CD4-positive, alpha-beta memory T cell (primary cell): Measurements from ENCODE around the gene MT1F. TPM values are rescaled to one million over a fixed set of nuclear protein-coding genes. Genes with fewer than 3 reads are reported as not detected.

Source experiments
- CTCF ChIA-PET: fragments of 350-600 bp; sonication (Branson Sonifier 250); formaldehyde crosslinking; loops from one replicate; lab custom pipeline; 2021; ENCODE audit warnings: inconsistent platforms; ENCODE audit not compliant: partially characterized antibody; lab: Charles Lee
- POLR2A ChIA-PET: fragments of 350-600 bp; sonication (Branson Sonifier 250); formaldehyde crosslinking; loops from one replicate; lab custom pipeline; 2021; ENCODE audit not compliant: partially characterized antibody; lab: Charles Lee
- DNase-seq, 5 donors: peaks; one replicate each; pipeline versions ENCODE4 v3.0.0 to v3.0.0-alpha.2; 2020 to 2022; ENCODE audit warnings: mixed read lengths in 1 of 5
- H3K27ac ChIP-seq: one replicate; pipeline ENCODE4 v1.7.0; 2013; ENCODE audit warnings: low read depth, low read length
- H3K27me3 ChIP-seq: 2 replicates; pipeline ENCODE4 v1.7.0; 2013; ENCODE audit warnings: mild to moderate bottlenecking, low read length, moderate library complexity; ENCODE audit not compliant: insufficient read depth
- H3K36me3 ChIP-seq: 2 replicates; pipeline ENCODE4 v1.7.0; 2013; ENCODE audit warnings: mild to moderate bottlenecking, low read length, moderate library complexity; ENCODE audit not compliant: insufficient read depth
- H3K4me1 ChIP-seq: 2 replicates; pipeline ENCODE4 v1.7.0; 2013; ENCODE audit warnings: mild to moderate bottlenecking, low read length, moderate library complexity; ENCODE audit not compliant: insufficient read depth
- H3K4me3 ChIP-seq, 2 donors: one replicate each; pipeline ENCODE4 v1.7.0; 2013; ENCODE audit warnings: low read length in 2 of 2, mild to moderate bottlenecking in 1 of 2
- H3K9me3 ChIP-seq, 2 donors: one replicate each; pipeline ENCODE4 v1.7.0; 2013; ENCODE audit warnings: low read length in 2 of 2, control low read depth in 1 of 2; ENCODE audit not compliant: control insufficient read depth in 1 of 2
- H3K27ac Mint-ChIP-seq, 7 donors: one replicate each; pipeline ENCODE4 v1.8.0; 2020 to 2021; ENCODE audit warnings: mixed read lengths in 7 of 7, mild to moderate bottlenecking in 6 of 7, inconsistent platforms in 3 of 7, moderate library complexity in 3 of 7
- H3K27me3 Mint-ChIP-seq, 2 donors: one replicate each; pipeline ENCODE4 v1.8.0; 2020 to 2021; ENCODE audit warnings: mixed read lengths in 2 of 2
- H3K36me3 Mint-ChIP-seq, 2 donors: one replicate each; pipeline ENCODE4 v1.8.0; 2020 to 2021; ENCODE audit warnings: mixed read lengths in 2 of 2, inconsistent platforms in 1 of 2, mild to moderate bottlenecking in 1 of 2
- H3K4me1 Mint-ChIP-seq, 4 donors: one replicate each; pipeline ENCODE4 v1.8.0; 2020 to 2021; ENCODE audit warnings: mixed read lengths in 4 of 4, mild to moderate bottlenecking in 1 of 4
- H3K4me3 Mint-ChIP-seq, 8 donors: one replicate each; pipeline ENCODE4 v1.8.0; 2020 to 2021; ENCODE audit warnings: mixed read lengths in 8 of 8, mild to moderate bottlenecking in 7 of 8, moderate library complexity in 6 of 8, inconsistent platforms in 3 of 8
- H3K9me3 Mint-ChIP-seq, 8 donors: one replicate each; pipeline ENCODE4 v1.8.0; 2020 to 2021; ENCODE audit warnings: mixed read lengths in 8 of 8, mild to moderate bottlenecking in 5 of 8, inconsistent platforms in 3 of 8, moderate library complexity in 1 of 8
- intact Hi-C: fragments of 100-400 bp; cut with micrococcal nuclease; formaldehyde crosslinking; loops from one replicate; pipeline ENCODE4 v1.15.1; 2023
- polyA plus RNA-seq, 2 donors: library from polyadenylated mRNA; unstranded; fragments of 300-500 nt; fragmentation: Illumina TruSeq; gene quantifications; one replicate each; pipeline ENCODE4 v1.2.3, GENCODE V29; 2021
- total RNA-seq, 2 experiments: library from RNA; stranded (reverse); gene quantifications; one replicate each; pipeline ENCODE4 v1.2.3, GENCODE V29; 2021

Gene MT1F
- total and polyA plus RNA-seq, 4 experiments from 2014 or later, result 8.3 to 28.9 (median 12.5) TPM

GRCh38 chr16:56675685-56676210 is 18.0 kb downstream of the MT1F start:
- Histone ChIP-seq H3K9me3 (no peaks in the 10 kb centered on the region), H3K36me3 (no peaks in the 10 kb centered on the region), H3K4me3 (no peak overlapping the region), H3K27ac (no peak overlapping the region), H3K27me3 (no peaks in the 10 kb centered on the region), H3K4me1 (peaks cover 9% of the 10 kb centered on the region)
- Mint-ChIP-seq H3K27me3 (peaks cover 7 to 27% of the 10 kb centered on the region in 2 donors), H3K4me1 (peaks cover 7 to 13% (median 8%) of the 10 kb centered on the region in 4 donors), H3K27ac (peak overlapping the region in 5 of 7 donors; percentile 30 to 84 (median 39)), H3K36me3 (no peaks in the 10 kb centered on the region), H3K9me3 (no peaks in the 10 kb centered on the region), H3K4me3 (peak overlapping the region; percentile 73 to 83 (median 78))
- DNase-seq, result peak in 4 of 5 donors; percentile 25 to 68 (median 40)
- ChIA-PET POLR2A (interaction anchor here (0.6 to 1.3 kb wide), 5 partner anchors 11 to 241 kb away, joined by 3 to 4 read pairs (median 3); partner anchors contain the start of gene MT2A), CTCF (interaction anchor here (0.7 to 1.7 kb wide), 5 partner anchors 13 to 99 kb away, joined by 3 to 8 read pairs (median 4); no protein-coding TSS in a partner anchor)
- intact Hi-C loops, result no loop called here

GRCh38 chr16:56677474-56677873 is 19.7 kb downstream of the MT1F start:
- Histone ChIP-seq H3K9me3 (no peaks in the 10 kb centered on the region), H3K4me3 (no peak overlapping the region), H3K36me3 (no peaks in the 10 kb centered on the region), H3K4me1 (peaks cover 17% of the 10 kb centered on the region), H3K27ac (no peak overlapping the region), H3K27me3 (no peaks in the 10 kb centered on the region)
- Mint-ChIP-seq H3K27me3 (peaks cover 2 to 16% of the 10 kb centered on the region in 2 donors), H3K4me3 (peak overlapping the region in 1 of 8 donors; percentile 20), H3K36me3 (peaks cover 0 to 6% of the 10 kb centered on the region in 2 donors), H3K4me1 (peaks cover 13 to 26% (median 15%) of the 10 kb centered on the region in 4 donors), H3K9me3 (no peaks in the 10 kb centered on the region), H3K27ac (no peak overlapping the region)
- ChIA-PET CTCF (interaction anchor here (0.6 to 2.4 kb wide), 5 partner anchors 24 to 100 kb away, joined by 3 to 9 read pairs (median 3); no protein-coding TSS in a partner anchor), POLR2A (no interaction called here)
- no peak for DNase-seq
- intact Hi-C loops, result no loop called here

- peak overlapping the region in 1 of 7 donors; percentile 97 for H3K27ac Mint-ChIP-seq
Observed at GRCh38 chr16:56679078-56679730, 21.4 kb downstream of the MT1F start.

GRCh38 chr16:56679818-56680217 is 22.1 kb downstream of the MT1F start:
- Mint-ChIP-seq H3K36me3 (peaks cover 4 to 6% of the 10 kb centered on the region in 2 donors), H3K4me1 (peaks cover 17 to 41% (median 26%) of the 10 kb centered on the region in 4 donors), H3K4me3 (no peak overlapping the region), H3K27ac (peak overlapping the region in 2 of 7 donors; percentile 36 to 97), H3K27me3 (peaks cover 0 to 4% of the 10 kb centered on the region in 2 donors), H3K9me3 (no peaks in the 10 kb centered on the region)
- no peak for DNase-seq
- no peaks in the 10 kb centered on the region for H3K27me3 ChIP-seq
- H3K27ac ChIP-seq, result no peak overlapping the region
- ChIA-PET POLR2A (interaction anchor here (1.3 kb wide), 1 partner anchor 10 kb away, joined by 3 read pairs; the partner anchor contains the start of gene MT1H), CTCF (interaction anchor here (0.9 to 2.6 kb wide), 2 partner anchors 70 to 103 kb away, joined by 3 to 6 read pairs; no protein-coding TSS in a partner anchor)
- H3K4me3 ChIP-seq, result no peak overlapping the region
- H3K9me3 ChIP-seq, result no peaks in the 10 kb centered on the region
- intact Hi-C loops, result loop anchor here (5.0 kb wide), 1 partner anchor 228 kb away; the partner anchor contains the start of genes NUDT21 and OGFOD1
- no peaks in the 10 kb centered on the region for H3K36me3 ChIP-seq
- H3K4me1 ChIP-seq, result peaks cover 32% of the 10 kb centered on the region

More at GRCh38 chr16:56679078-56679730, 21.4 kb downstream of the MT1F start:
- H3K27me3 ChIP-seq, result no peaks in the 10 kb centered on the region
- H3K9me3 ChIP-seq, result no peaks in the 10 kb centered on the region
- peaks cover 18 to 40% (median 26%) of the 10 kb centered on the region in 4 donors for H3K4me1 Mint-ChIP-seq
- H3K4me3 Mint-ChIP-seq, result no peak overlapping the region
- H3K36me3 ChIP-seq, result no peaks in the 10 kb centered on the region
- H3K36me3 Mint-ChIP-seq, result peaks cover under 1 to 6% of the 10 kb centered on the region in 2 donors
- peaks cover 0 to 6% of the 10 kb centered on the region in 2 donors for H3K27me3 Mint-ChIP-seq
- intact Hi-C loops, result no loop called here
- ChIA-PET CTCF (interaction anchor here (0.9 to 2.4 kb wide), 2 partner anchors 23 to 70 kb away, joined by 3 to 9 read pairs; no protein-coding TSS in a partner anchor), POLR2A (interaction anchor here (1.3 kb wide), 1 partner anchor 10 kb away, joined by 3 read pairs; the partner anchor contains the start of gene MT1H)
- H3K27ac ChIP-seq, result no peak overlapping the region
- peaks cover 32% of the 10 kb centered on the region for H3K4me1 ChIP-seq
- no peaks in the 10 kb centered on the region for H3K9me3 Mint-ChIP-seq
- DNase-seq, result no peak
- no peak overlapping the region for H3K4me3 ChIP-seq

GRCh38 chr16:56681939-56682702 is 24.4 kb downstream of the MT1F start, which contains the start of gene MT1X:
Gene MT1X, plus strand, starts transcription at chr16:56682470. Its CDS starts 71 bp downstream, at chr16:56682541.
- Histone ChIP-seq H3K36me3 (no peaks in the 10 kb centered on the region), H3K4me1 (peaks cover 22% of the 10 kb centered on the region), H3K27ac (peak within 1 kb of the TSS; percentile 74), H3K4me3 (peak within 1 kb of the TSS; percentile 64 to 79), H3K27me3 (no peaks in the 10 kb centered on the region), H3K9me3 (no peaks in the 10 kb centered on the region)
- Mint-ChIP-seq H3K27ac (peak within 1 kb of the TSS; percentile 96 to 99 (median 97)), H3K27me3 (no peaks in the 10 kb centered on the region), H3K36me3 (peaks cover 8 to 14% of the 10 kb centered on the region in 2 donors), H3K9me3 (peaks cover 0 to 4% (median 1%) of the 10 kb centered on the region in 8 donors), H3K4me3 (peak within 1 kb of the TSS; percentile 94 to 99 (median 96)), H3K4me1 (peaks cover 13 to 31% (median 18%) of the 10 kb centered on the region in 4 donors)
- intact Hi-C loops, result loop anchor here (1.0 to 5.0 kb wide), 6 partner anchors 19 to 230 kb away; partner anchors contain the start of genes MT2A, NUDT21, NUP93 and OGFOD1
- ChIA-PET CTCF (interaction anchor here (1.1 to 3.3 kb wide), 7 partner anchors 9 to 105 kb away, joined by 3 to 12 read pairs (median 6); no protein-coding TSS in a partner anchor), POLR2A (interaction anchor here (1.0 to 2.9 kb wide), 14 partner anchors 8 to 231 kb away, joined by 3 to 30 read pairs (median 6); partner anchors contain the start of genes MT1F, MT1H, MT2A and NUDT21)
- DNase-seq, result peak; percentile 83 to 93 (median 92)

GRCh38 chr16:56682703-56683397 is 25.1 kb downstream of the MT1F start:
- Histone ChIP-seq H3K36me3 (no peaks in the 10 kb centered on the region), H3K27ac (peak overlapping the region; percentile 74), H3K4me1 (peaks cover 22% of the 10 kb centered on the region), H3K4me3 (peak overlapping the region; percentile 64 to 79), H3K27me3 (no peaks in the 10 kb centered on the region), H3K9me3 (no peaks in the 10 kb centered on the region)
- Mint-ChIP-seq H3K27me3 (no peaks in the 10 kb centered on the region), H3K4me3 (peak overlapping the region; percentile 94 to 99 (median 96)), H3K4me1 (peaks cover 13 to 31% (median 18%) of the 10 kb centered on the region in 4 donors), H3K9me3 (peaks cover 0 to 4% (median 1%) of the 10 kb centered on the region in 8 donors), H3K27ac (peak overlapping the region; percentile 94 to 99 (median 97)), H3K36me3 (peaks cover 8 to 14% of the 10 kb centered on the region in 2 donors)
- intact Hi-C loops, result loop anchor here (1.0 to 5.0 kb wide), 6 partner anchors 19 to 231 kb away; partner anchors contain the start of genes MT2A, NUDT21, NUP93 and OGFOD1
- POLR2A ChIA-PET, result interaction anchor here (0.6 to 2.9 kb wide), 13 partner anchors 9 to 498 kb away, joined by 3 to 30 read pairs (median 6); partner anchors contain the start of genes MT1F, MT1H and MT2A
- CTCF ChIA-PET, result interaction anchor here (1.1 to 3.3 kb wide), 6 partner anchors 9 to 106 kb away, joined by 3 to 12 read pairs (median 6); no protein-coding TSS in a partner anchor
- DNase-seq, result peak in 1 of 5 donors; percentile 10
